Brain microvascular endothelial cell (primary cell): ENCODE results near the gene C22orf15.

ENCODE experiments used
- DNase-seq: peaks from one replicate; pipeline ENCODE4 v3.0.0-alpha.2; 2020
- H3K27ac ChIP-seq: fragments of 250-450 bp; sonication (Bioruptor Pico); 2 replicates; pipeline ENCODE4 v1.5.1; 2020; ENCODE audit warnings: mild to moderate bottlenecking, moderate library complexity
- H3K27me3 ChIP-seq: fragments of 250-450 bp; sonication (Bioruptor Pico); replicated peaks from 2 replicates; pipeline ENCODE4 v1.5.1; 2020; ENCODE audit warnings: mild to moderate bottlenecking
- H3K36me3 ChIP-seq: fragments of 250-450 bp; sonication (Bioruptor Pico); replicated peaks from 2 replicates; pipeline ENCODE4 v1.5.1; 2020; ENCODE audit warnings: mild to moderate bottlenecking
- H3K4me3 ChIP-seq: 2 replicates; pipeline ENCODE4 v1.5.1; 2011; ENCODE audit warnings: low read depth, mild to moderate bottlenecking, control low read depth, low read length, moderate library complexity
- CTCF ChIP-seq: IDR thresholded peaks from 2 replicates; pipeline ENCODE4 v1.5.1; 2011; ENCODE audit warnings: low read depth, mild to moderate bottlenecking, moderate library complexity, low read length, control low read depth, inconsistent platforms; ENCODE audit errors: missing control alignments
- in situ Hi-C: cut with HindIII; loops from 2 replicates; pipeline ENCODE4 v1.10.0; 2017; ENCODE audit warnings: low sequenced_read_pairs, low pct_ligation_motif_present

Gene C22orf15

DNA sequence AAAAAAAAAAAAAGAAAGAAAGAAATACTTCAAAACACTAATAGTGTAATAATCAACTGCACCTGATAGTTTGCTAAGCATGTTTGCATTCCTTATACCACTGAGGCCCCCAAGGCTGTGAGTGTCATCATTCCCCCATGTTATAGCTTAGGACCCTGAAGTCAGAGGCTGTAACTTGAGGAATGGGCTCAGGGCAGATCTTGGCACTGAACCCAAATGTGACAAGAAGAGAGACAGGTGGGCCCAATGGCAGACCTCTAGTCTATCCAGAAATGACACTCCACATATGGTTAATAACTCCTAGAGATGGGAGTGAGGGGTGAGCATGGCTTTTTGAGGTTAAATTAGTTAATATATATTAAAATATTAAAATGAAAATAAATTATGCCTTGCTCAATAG lies 25.1 kb upstream of the C22orf15 start:
- Histone ChIP-seq H3K36me3 (peaks cover 3% of the 10 kb centered on the region), H3K27ac (no peak overlapping the region), H3K27me3 (no peaks in the 10 kb centered on the region), H3K4me3 (no peak overlapping the region)
- no peak for TF ChIP-seq CTCF
- in situ Hi-C loops = no loop called here
- DNase-seq = no peak

DNA sequence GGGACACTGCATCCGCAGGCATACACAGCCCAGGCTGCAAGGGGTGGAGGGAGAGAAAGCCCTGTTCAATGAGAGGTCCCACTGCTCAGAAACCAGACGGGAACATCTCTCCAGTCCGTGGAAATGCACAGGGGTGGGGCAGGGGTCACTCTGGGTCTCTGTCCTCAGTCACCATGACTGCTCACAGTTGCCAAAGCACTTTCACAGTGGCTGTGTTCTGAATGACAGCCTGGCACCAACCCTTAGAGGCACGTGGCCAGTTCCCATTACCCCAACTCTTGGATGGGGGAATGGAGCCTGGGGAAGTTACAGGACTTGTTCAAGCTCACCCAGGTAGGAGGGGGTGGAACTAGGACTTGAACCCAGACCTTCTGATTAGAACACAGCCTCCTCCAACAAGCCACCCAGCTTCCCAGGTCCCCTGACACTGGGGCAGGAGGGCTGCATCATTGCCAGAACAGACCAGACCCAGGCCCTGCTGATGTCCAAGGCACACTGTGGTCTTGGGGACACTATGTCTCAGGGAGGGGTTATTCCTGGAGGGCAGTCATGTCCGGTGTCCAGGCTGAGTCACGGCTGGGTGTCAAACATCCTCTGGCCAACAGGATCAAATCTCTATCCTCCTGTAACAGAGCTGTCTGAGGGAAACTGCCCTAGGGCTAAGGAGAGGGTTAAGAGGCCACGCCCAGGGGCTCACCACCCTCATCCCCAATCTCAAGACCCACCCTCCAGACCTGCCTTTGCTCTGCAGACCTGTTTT lies 20.1 kb upstream of the C22orf15 start:
- in situ Hi-C loops = no loop called here
- H3K4me3 ChIP-seq = no peak overlapping the region
- H3K36me3 ChIP-seq = peaks cover 30% of the 10 kb centered on the region
- TF ChIP-seq CTCF = no peak
- H3K27ac ChIP-seq = no peak overlapping the region
- H3K27me3 ChIP-seq = no peaks in the 10 kb centered on the region
- no peak for DNase-seq

- in situ Hi-C loops = no loop called here
- Histone ChIP-seq H3K27ac (no peak overlapping the region), H3K36me3 (peaks cover 30% of the 10 kb centered on the region), H3K27me3 (no peaks in the 10 kb centered on the region), H3K4me3 (no peak overlapping the region)
- no peak for TF ChIP-seq CTCF
- DNase-seq = no peak
These were observed 19.5 kb upstream of the C22orf15 start for GRCh38 chr22:23743303-23743705.

DNA sequence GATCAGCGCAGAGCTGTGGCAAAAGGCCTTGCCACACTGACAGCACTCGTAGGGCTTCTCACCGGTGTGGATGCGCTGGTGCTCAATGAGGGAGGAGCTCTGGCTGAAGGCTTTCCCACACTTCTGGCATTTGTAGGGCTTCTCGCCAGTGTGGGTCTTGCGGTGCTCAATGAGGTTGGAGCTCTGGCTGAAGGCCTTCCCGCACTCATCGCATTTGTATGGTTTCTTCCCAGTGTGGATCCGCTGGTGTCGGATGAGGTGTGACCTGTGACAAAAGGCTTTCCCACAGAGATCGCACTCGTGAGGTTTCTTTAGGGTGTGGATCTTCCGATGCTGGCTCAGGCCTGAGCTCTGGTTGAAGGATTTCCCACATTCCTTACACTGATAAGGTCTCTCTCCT lies 18.8 kb upstream of the C22orf15 start:
- no peak overlapping the region for H3K27ac ChIP-seq
- TF ChIP-seq CTCF = no peak
- H3K36me3 ChIP-seq = peaks cover 30% of the 10 kb centered on the region
- DNase-seq = no peak
- no peaks in the 10 kb centered on the region for H3K27me3 ChIP-seq
- no peak overlapping the region for H3K4me3 ChIP-seq
- in situ Hi-C loops = no loop called here

- TF ChIP-seq CTCF = no peak
- Histone ChIP-seq H3K27me3 (no peaks in the 10 kb centered on the region), H3K27ac (no peak overlapping the region), H3K4me3 (no peak overlapping the region), H3K36me3 (peaks cover 30% of the 10 kb centered on the region)
- in situ Hi-C loops = no loop called here
- no peak for DNase-seq
These were observed 18.3 kb upstream of the C22orf15 start for GRCh38 chr22:23744485-23744884.

GRCh38 chr22:23745791-23746190 lies 17.0 kb upstream of the C22orf15 start:
- TF ChIP-seq CTCF = no peak
- Histone ChIP-seq H3K4me3 (no peak overlapping the region), H3K27me3 (no peaks in the 10 kb centered on the region), H3K27ac (no peak overlapping the region), H3K36me3 (peaks cover 30% of the 10 kb centered on the region)
- DNase-seq = no peak
- in situ Hi-C loops = no loop called here
